GM06990 (cell line): ENCODE measurements around the gene MARK3.

Experiments
- DNase-seq: peaks from one replicate; pipeline ENCODE4 v3.0.0-alpha.2; 2011; ENCODE audit not compliant: insufficient read length; ENCODE audit errors: extremely low read depth
- H3K27me3 ChIP-seq: replicated peaks from 2 replicates; pipeline ENCODE4 v1.6.0; 2011; ENCODE audit warnings: low read length; ENCODE audit not compliant: control insufficient read depth, insufficient read depth
- H3K36me3 ChIP-seq: 2 replicates; pipeline ENCODE4 v1.5.1; 2011; ENCODE audit warnings: low read length; ENCODE audit not compliant: control insufficient read depth, insufficient read depth
- H3K4me3 ChIP-seq: replicated peaks from 2 replicates; pipeline ENCODE4 v1.5.1; 2011; ENCODE audit warnings: low read depth, mild to moderate bottlenecking, control low read depth, low read length
- TF ChIP-seq, protein P1 (sequence below): IDR thresholded peaks from 2 replicates; pipeline ENCODE4 v1.5.1; 2011; ENCODE audit warnings: low read length, control low read depth, mild to moderate bottlenecking, inconsistent platforms; ENCODE audit not compliant: insufficient read depth, poor library complexity, severe bottlenecking

MARK3 gene

DNA sequence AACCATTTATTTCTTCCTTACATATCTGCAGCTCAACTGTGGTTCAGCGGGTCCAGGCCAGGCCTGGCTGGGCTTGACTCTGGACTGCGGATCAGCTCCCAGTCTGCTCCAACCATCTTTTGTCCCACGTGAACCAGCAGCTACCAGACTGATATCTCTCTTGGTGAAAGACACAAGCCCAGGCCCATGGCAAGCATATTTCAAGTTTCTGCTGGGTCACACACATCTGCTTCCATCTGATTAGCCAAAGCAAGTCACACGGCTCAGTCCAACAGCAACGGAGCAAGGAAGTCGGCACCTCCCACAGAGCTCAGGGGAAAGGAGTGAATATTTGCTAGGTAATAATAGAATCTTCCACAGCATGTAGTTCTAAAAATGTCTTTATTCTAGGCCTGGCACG, 24.7 kb upstream of the MARK3 start:
- no peak for DNase-seq
- H3K36me3 ChIP-seq, result no peaks in the 10 kb centered on the region
- H3K4me3 ChIP-seq, result no peak overlapping the region
- no peaks in the 10 kb centered on the region for H3K27me3 ChIP-seq
- TF ChIP-seq, protein P1, sequence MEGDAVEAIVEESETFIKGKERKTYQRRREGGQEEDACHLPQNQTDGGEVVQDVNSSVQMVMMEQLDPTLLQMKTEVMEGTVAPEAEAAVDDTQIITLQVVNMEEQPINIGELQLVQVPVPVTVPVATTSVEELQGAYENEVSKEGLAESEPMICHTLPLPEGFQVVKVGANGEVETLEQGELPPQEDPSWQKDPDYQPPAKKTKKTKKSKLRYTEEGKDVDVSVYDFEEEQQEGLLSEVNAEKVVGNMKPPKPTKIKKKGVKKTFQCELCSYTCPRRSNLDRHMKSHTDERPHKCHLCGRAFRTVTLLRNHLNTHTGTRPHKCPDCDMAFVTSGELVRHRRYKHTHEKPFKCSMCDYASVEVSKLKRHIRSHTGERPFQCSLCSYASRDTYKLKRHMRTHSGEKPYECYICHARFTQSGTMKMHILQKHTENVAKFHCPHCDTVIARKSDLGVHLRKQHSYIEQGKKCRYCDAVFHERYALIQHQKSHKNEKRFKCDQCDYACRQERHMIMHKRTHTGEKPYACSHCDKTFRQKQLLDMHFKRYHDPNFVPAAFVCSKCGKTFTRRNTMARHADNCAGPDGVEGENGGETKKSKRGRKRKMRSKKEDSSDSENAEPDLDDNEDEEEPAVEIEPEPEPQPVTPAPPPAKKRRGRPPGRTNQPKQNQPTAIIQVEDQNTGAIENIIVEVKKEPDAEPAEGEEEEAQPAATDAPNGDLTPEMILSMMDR, result no peak

GRCh38 chr14:103361867-103362266, 23.3 kb upstream of the MARK3 start:
- Histone ChIP-seq H3K4me3 (no peak overlapping the region), H3K27me3 (no peaks in the 10 kb centered on the region), H3K36me3 (no peaks in the 10 kb centered on the region)
- DNase-seq, result no peak
- TF ChIP-seq, protein P1, result no peak

DNA sequence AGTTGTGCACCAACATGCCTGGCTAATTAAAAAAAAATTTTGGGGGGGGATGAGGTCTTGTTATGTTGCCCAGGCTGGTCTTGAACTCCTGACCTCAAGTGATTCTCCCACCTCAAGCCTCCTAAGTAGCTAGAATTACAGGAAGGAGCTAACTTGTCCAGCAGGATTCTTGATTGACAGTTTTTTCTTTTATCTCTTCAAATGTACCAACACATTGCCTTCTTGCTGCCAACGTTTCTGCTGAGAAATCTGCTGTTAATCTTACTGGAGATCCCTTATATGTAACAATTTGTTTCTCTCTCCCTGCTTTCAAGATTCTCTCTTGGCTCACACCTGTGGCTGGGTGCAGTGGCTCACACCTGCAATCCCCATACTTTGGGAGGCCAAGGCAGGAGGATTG, 22.4 kb upstream of the MARK3 start:
- TF ChIP-seq, protein P1, result no peak
- DNase-seq, result no peak
- Histone ChIP-seq H3K27me3 (no peaks in the 10 kb centered on the region), H3K4me3 (no peak overlapping the region), H3K36me3 (no peaks in the 10 kb centered on the region)

DNA sequence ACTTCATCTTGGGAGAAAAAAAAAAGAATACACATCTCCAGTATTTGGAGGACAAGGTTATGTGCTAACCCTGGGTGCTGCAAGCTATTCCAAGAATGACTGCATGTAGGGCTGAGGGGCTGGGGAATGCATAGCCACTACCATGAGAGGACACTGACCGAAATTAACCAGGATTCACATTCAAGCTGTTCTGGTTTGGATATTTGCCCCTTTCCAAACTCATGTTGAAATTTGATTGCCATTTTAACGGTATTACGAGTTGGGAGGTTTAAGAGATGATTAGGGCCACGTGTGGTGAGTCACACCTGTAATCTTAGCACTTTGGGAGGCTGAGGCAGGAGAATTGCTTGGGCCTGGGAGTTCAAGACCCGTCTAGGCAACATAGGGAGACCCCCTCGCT, 18.5 kb upstream of the MARK3 start:
- Histone ChIP-seq H3K27me3 (no peaks in the 10 kb centered on the region), H3K4me3 (no peak overlapping the region), H3K36me3 (no peaks in the 10 kb centered on the region)
- TF ChIP-seq, protein P1, result no peak
- no peak for DNase-seq

DNA sequence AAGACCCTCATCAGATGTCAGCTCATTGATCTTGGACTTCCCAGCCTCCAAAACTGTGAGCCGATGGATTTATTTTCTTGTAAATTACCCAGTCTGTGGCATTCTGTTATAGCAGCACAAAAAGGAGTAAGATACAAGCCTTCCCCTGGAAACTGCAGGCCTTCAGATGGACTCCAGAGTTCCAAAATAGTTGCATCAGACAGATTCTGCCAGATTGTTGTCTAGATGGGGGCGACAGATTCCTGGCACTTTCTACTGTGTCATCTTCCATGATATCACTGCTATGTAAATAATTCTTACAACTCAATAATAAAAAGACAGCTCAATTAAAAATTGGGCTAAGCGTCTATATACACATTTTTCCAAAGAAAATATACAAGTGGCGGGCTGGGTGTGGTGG, 17.2 kb upstream of the MARK3 start:
- no peak for DNase-seq
- no peaks in the 10 kb centered on the region; the same call in 1 of the 2 replicates for H3K27me3 ChIP-seq
- no peaks in the 10 kb centered on the region for H3K36me3 ChIP-seq
- TF ChIP-seq, protein P1, result no peak
- H3K4me3 ChIP-seq, result no peak overlapping the region

GRCh38 chr14:103370087-103370486, 15.1 kb upstream of the MARK3 start:
- TF ChIP-seq, protein P1, result no peak

More at GRCh38 chr14:103370087-103370486, 15.1 kb upstream of the MARK3 start:
- H3K4me3 ChIP-seq, result no peak overlapping the region
- H3K27me3 ChIP-seq, result no peaks in the 10 kb centered on the region; the same call in 1 of the 2 replicates
- no peaks in the 10 kb centered on the region for H3K36me3 ChIP-seq
- DNase-seq, result no peak
